SK-N-SH (cell line): ENCODE measurements around the gene FNDC10. TPM values are rescaled to one million over a fixed set of nuclear protein-coding genes. Genes with fewer than 3 reads are reported as not detected.

Experiments
- CTCF ChIP-seq: fragments of 200-600 bp; sonication (generic); IDR thresholded peaks from 2 replicates; pipeline ENCODE4 v1.6.1; 2017; ENCODE audit warnings: antibody characterized with exemption, mild to moderate bottlenecking, moderate library complexity
- IRF3 ChIP-seq: fragments of 150-350 bp; IDR thresholded peaks from 2 replicates; pipeline ENCODE4 v1.6.1; 2016; ENCODE audit warnings: mild to moderate bottlenecking, low read depth, low read length
- JUND ChIP-seq: IDR thresholded peaks from 2 replicates; pipeline ENCODE4 v1.4.0; 2012
- RAD21 ChIP-seq: IDR thresholded peaks from 2 replicates; pipeline ENCODE4 v1.6.1; 2012; ENCODE audit warnings: mild to moderate bottlenecking, low read length
- RFX5 ChIP-seq: IDR thresholded peaks from 2 replicates; pipeline ENCODE4 v1.6.1; 2012; ENCODE audit warnings: mild to moderate bottlenecking, improper control_type of control experiment, low read length
- polyA plus RNA-seq, 3 experiments: library from polyadenylated mRNA; depleted of rRNA; stranded (reverse); fragments of >200 nt; gene quantifications; 2 replicates each; pipeline ENCODE4 v1.2.3, GENCODE V29; 2012

The FNDC10 gene
- polyA plus RNA-seq, 1 of the 3 experiments (the other 2 are of a cell fraction) = 6.7 TPM

GRCh38 chr1:1548591-1548990 is 51.3 kb downstream of the FNDC10 start (continued):
- TF ChIP-seq IRF3 (no peak), CTCF (no peak), RFX5 (no peak), RAD21 (no peak), JUND (no peak)
- TF ChIP-seq, all 33 proteins: peak for 0

Other genes with a start within 250 kb of the FNDC10 start
- 2.5 and 3.8 TPM in 2 replicates for gene MXRA8, start 241.6 kb downstream of the FNDC10 start, polyA plus RNA-seq (2012; rRNA removed)
- 175 and 214 TPM in 2 replicates for gene AURKAIP1, start 224.9 kb downstream of the FNDC10 start, polyA plus RNA-seq (2012; rRNA removed)
- gene CCNL2, start 200.8 kb downstream of the FNDC10 start, polyA plus RNA-seq (2012; rRNA removed) = 362 and 475 TPM in 2 replicates
- gene MRPL20, start 192.8 kb downstream of the FNDC10 start, polyA plus RNA-seq (2012; rRNA removed) = 159 and 210 TPM in 2 replicates
- 0.06 and 0.07 TPM in 2 replicates for gene ANKRD65, start 178.9 kb downstream of the FNDC10 start, polyA plus RNA-seq (2012; rRNA removed)
- 5.3 and 7.4 TPM in 2 replicates for gene VWA1, start 164.4 kb downstream of the FNDC10 start, polyA plus RNA-seq (2012; rRNA removed)
- 0.38 and 0.49 TPM in 2 replicates for gene ATAD3C, start 150.4 kb downstream of the FNDC10 start, polyA plus RNA-seq (2012; rRNA removed)
- gene ATAD3B, start 128.4 kb downstream of the FNDC10 start, polyA plus RNA-seq (2012; rRNA removed) = 47.6 and 71.6 TPM in 2 replicates
- 34.1 and 40.2 TPM in 2 replicates for gene ATAD3A, start 88.0 kb downstream of the FNDC10 start, polyA plus RNA-seq (2012; rRNA removed)
- 6.5 and 8.1 TPM in 2 replicates for gene TMEM240, start 59.5 kb downstream of the FNDC10 start, polyA plus RNA-seq (2012; rRNA removed)
- gene SSU72, start 25.3 kb downstream of the FNDC10 start, polyA plus RNA-seq (2012; rRNA removed) = 73.6 and 104 TPM in 2 replicates
- gene MIB2, start 15.4 kb upstream of the FNDC10 start, polyA plus RNA-seq (2012; rRNA removed) = 40.4 and 45.4 TPM in 2 replicates
- 0.96 and 1.2 TPM in 2 replicates for gene MMP23B, start 32.0 kb upstream of the FNDC10 start, polyA plus RNA-seq (2012; rRNA removed)
- 11.3 and 15.0 TPM in 2 replicates for gene CDK11B, start 58.9 kb upstream of the FNDC10 start, polyA plus RNA-seq (2012; rRNA removed)
- 20.5 and 20.6 TPM in 2 replicates for gene SLC35E2B, start 92.7 kb upstream of the FNDC10 start, polyA plus RNA-seq (2012; rRNA removed)
- gene CDK11A, start 124.2 kb upstream of the FNDC10 start, polyA plus RNA-seq (2012; rRNA removed) = 22.0 and 24.0 TPM in 2 replicates
- 66.2 and 70.4 TPM in 2 replicates for gene NADK, start 178.3 kb upstream of the FNDC10 start, polyA plus RNA-seq (2012; rRNA removed)